GM13977 (cell line): ENCODE data around the gene PHACTR1.

Experiments
- DNase-seq: peaks from one replicate; pipeline ENCODE4 v3.0.0; 2012; ENCODE audit warnings: low spot score
- CTCF ChIP-seq: IDR thresholded peaks from 2 replicates; pipeline ENCODE4 v1.5.1; 2012; ENCODE audit warnings: mild to moderate bottlenecking, control low read depth; ENCODE audit not compliant: insufficient read depth; ENCODE audit errors: extremely low read depth, missing control alignments
- in situ Hi-C: fragments of 300-500 bp; cut with MboI; formaldehyde crosslinking; loops from one replicate; pipeline ENCODE4 v1.12.0; 2022; ENCODE audit warnings: low sequenced_read_pairs, low pct_unique_long_range_greater_than_20kb, mixed read lengths, inconsistent platforms; ENCODE audit not compliant: unreplicated experiment

Gene PHACTR1

DNA sequence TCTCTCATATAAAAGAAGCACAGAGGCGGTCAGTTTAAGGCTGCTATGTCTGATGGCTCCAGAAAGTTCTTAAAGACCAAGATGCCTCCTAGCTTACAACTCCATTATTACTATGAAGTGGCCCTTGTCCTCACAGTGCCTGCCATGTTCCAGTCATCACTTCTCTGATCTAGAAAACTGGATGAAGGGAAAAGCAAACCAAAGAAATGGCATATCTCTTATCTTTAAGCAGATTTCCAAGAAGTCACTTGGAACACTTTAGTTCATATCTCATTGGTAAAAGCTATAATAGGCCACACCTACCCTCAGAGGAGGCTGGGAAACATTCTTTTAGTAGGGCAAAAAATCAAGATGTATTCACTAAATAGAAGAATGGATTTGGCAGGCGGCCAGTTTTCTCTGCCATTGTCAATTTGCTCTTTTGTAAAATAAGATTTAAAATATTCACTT is 322.2 kb downstream of the PHACTR1 start:
- TF ChIP-seq CTCF = no peak
- in situ Hi-C loops = no loop called here

DNA sequence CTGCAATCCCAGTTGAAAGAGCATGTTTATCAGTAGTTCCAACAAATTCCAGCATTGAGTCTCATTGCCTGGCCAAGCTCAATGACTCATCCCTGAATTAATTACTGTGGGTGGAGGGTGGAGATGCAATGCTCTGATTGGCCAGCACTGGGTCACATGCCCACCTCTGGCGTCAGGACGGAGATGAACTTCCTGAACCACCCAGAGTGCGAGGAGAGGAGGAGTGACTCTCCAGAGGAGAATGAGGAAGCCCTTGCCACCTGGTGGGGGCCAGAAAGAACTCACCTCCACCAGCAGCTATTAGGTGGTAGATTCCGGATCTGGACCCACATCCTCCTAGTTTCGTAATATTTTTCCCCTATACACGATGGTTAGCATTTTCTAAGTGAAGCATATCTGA is 327.8 kb downstream of the PHACTR1 start:
- in situ Hi-C loops = no loop called here
- DNase-seq = no peak

More for the DNA sequence above, 322.2 kb downstream of the PHACTR1 start:
- DNase-seq = no peak

DNA sequence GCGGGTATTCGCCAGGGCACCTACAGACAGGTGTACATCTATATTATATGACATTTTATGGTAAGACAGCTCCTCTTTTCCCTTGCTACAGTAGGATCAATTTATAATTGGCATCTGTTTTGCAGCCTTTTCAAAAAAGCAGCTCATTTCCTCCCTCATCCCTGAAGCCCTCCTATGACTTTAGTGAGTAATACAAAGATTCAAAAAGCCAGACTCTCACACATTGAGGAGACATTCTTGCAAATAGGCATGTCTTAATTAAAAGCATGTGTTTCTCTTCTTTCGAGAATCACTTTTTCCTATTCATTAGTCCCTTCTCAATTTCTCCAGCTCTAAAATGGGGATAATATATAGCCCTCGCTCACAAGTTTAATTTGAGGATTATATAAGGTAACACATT is 328.3 kb downstream of the PHACTR1 start:
- in situ Hi-C loops = no loop called here

More for the DNA sequence above, 327.8 kb downstream of the PHACTR1 start:
- no peak for TF ChIP-seq CTCF

GRCh38 chr6:13045676-13046075 is 329.1 kb downstream of the PHACTR1 start:
- TF ChIP-seq CTCF = no peak
- in situ Hi-C loops = no loop called here
- DNase-seq = no peak

More for the DNA sequence above, 328.3 kb downstream of the PHACTR1 start:
- DNase-seq = no peak
- TF ChIP-seq CTCF = no peak

DNA sequence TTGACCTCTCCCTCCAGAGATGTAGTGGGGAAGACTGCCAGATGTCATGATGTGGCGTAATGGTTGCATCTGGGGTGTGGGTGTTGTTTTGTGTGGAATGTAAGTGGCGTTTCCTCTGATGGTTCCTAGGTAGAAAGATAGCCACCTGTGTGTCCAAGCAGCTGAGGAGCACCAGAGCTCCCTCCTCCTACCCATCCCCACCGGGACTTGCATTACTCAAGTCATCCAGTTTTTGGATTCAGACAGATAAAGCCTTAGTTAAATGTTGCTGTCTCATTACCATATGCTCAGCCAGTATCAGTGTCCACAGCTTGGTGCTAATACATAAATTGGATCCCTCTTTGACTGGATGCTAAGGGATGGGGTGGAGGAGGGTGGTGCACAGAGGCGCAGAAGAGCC is 329.5 kb downstream of the PHACTR1 start:
- no peak for TF ChIP-seq CTCF
- DNase-seq = no peak
- in situ Hi-C loops = no loop called here

DNA sequence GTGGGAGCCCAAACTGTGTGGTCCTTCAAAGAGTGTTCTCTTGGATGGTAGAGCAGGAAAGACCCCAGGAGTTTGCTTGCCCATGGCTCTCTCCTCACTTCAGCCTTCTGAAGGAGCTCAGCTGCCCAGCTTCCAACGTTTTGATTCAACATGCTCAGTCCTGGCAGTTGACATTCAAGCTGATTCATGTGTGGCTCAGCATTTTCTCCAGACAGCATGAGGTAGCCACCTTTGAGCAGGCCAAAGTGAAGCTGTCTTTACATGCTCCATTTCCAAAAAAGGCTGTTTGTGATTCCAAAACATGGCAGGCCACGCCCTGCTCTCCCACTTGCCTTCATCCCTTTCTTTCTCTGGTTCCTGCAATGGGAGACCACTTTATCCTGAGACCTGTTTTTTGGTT is 331.5 kb downstream of the PHACTR1 start:
- TF ChIP-seq CTCF = no peak
- in situ Hi-C loops = no loop called here
- DNase-seq = no peak
